NCI-H1105 (cell line): Measurements from ENCODE around the gene CDNF.
A peak's percentile ranks its signal among the peaks of the same experiment; 100 is the strongest.
"Not testable (repeated sequence)": the region's sequence is repeated elsewhere in the genome, so short reads cannot be mapped to it uniquely, and the experiment has no call there.

ENCODE experiments used
- DNase-seq: peaks from one replicate; lab custom pipeline; 2025; lab: John Stamatoyannopoulos, UW

Gene CDNF

GRCh38 chr10:14837757-14838581, at the start of gene CDNF, which contains the start of the genes HSPA14 and MSANTD7:
Gene CDNF, minus strand, starts transcription at chr10:14838037. Its CDS starts 91 bp downstream, at chr10:14837946.
Gene HSPA14, plus strand, starts transcription at chr10:14838306. Its CDS starts 97 bp downstream, at chr10:14838403.
Gene MSANTD7, plus strand, starts transcription at chr10:14838306. Its CDS starts 3,979 bp downstream, at chr10:14842285.
- DNase-seq = peak; percentile 91

- no peak for DNase-seq
Measured at GRCh38 chr10:14884082-14884481, 46.2 kb upstream of the CDNF start.

GRCh38 chr10:14880229-14880628, 42.4 kb upstream of the CDNF start:
- DNase-seq = no peak

- no peak for DNase-seq
Measured at GRCh38 chr10:14879928-14880193, 42.0 kb upstream of the CDNF start.

- DNase-seq = no peak
Measured at GRCh38 chr10:14879124-14879927, 41.5 kb upstream of the CDNF start.

GRCh38 chr10:14878266-14879123, 40.7 kb upstream of the CDNF start, which contains the start of gene SUV39H2:
Gene SUV39H2, plus strand, starts transcription at chr10:14878866. Its CDS starts 23 bp downstream, at chr10:14878889.
- peak; percentile 82 for DNase-seq

- no peak for DNase-seq
Measured at GRCh38 chr10:14876764-14877163, 38.9 kb upstream of the CDNF start.

- DNase-seq = no peak
Measured at GRCh38 chr10:14875941-14876340, 38.1 kb upstream of the CDNF start.

GRCh38 chr10:14873090-14873760, 35.4 kb upstream of the CDNF start:
- no peak for DNase-seq

GRCh38 chr10:14864871-14865270, 27.0 kb upstream of the CDNF start:
- not testable (repeated sequence) for DNase-seq

GRCh38 chr10:14864466-14864865, 26.6 kb upstream of the CDNF start:
- DNase-seq = not testable (repeated sequence)

GRCh38 chr10:14860791-14861190, 23.0 kb upstream of the CDNF start:
- no peak for DNase-seq

GRCh38 chr10:14859775-14860174, 21.9 kb upstream of the CDNF start:
- no peak for DNase-seq

- no peak for DNase-seq
Measured at GRCh38 chr10:14859043-14859442, 21.2 kb upstream of the CDNF start.

- DNase-seq = no peak
Measured at GRCh38 chr10:14858338-14858960, 20.6 kb upstream of the CDNF start.

- no peak for DNase-seq
Measured at GRCh38 chr10:14855453-14855852, 17.6 kb upstream of the CDNF start.

- DNase-seq = no peak
Measured at GRCh38 chr10:14852236-14852635, 14.4 kb upstream of the CDNF start.

GRCh38 chr10:14844948-14845347, 7.1 kb upstream of the CDNF start:
- DNase-seq = no peak

GRCh38 chr10:14843327-14843988, 5.6 kb upstream of the CDNF start:
- DNase-seq = no peak

GRCh38 chr10:14840178-14840577, 2.3 kb upstream of the CDNF start:
- no peak for DNase-seq
